CD4-positive, alpha-beta memory T cell (primary cell): ENCODE data around the gene PSMC3. TPM values are rescaled to one million over a fixed set of nuclear protein-coding genes. Genes with fewer than 3 reads are reported as not detected.
A peak's percentile ranks its signal among the peaks of the same experiment; 100 is the strongest.

Experiments
- CTCF ChIA-PET: fragments of 350-600 bp; sonication (Branson Sonifier 250); formaldehyde crosslinking; loops from one replicate; lab custom pipeline; 2021; ENCODE audit warnings: inconsistent platforms; ENCODE audit not compliant: partially characterized antibody; lab: Charles Lee
- POLR2A ChIA-PET: fragments of 350-600 bp; sonication (Branson Sonifier 250); formaldehyde crosslinking; loops from one replicate; lab custom pipeline; 2021; ENCODE audit not compliant: partially characterized antibody; lab: Charles Lee
- DNase-seq, 5 donors: peaks; one replicate each; pipeline versions ENCODE4 v3.0.0 to v3.0.0-alpha.2; 2020 to 2022; ENCODE audit warnings: mixed read lengths in 1 of 5
- H3K27ac ChIP-seq: one replicate; pipeline ENCODE4 v1.7.0; 2013; ENCODE audit warnings: low read depth, low read length
- H3K27me3 ChIP-seq: 2 replicates; pipeline ENCODE4 v1.7.0; 2013; ENCODE audit warnings: mild to moderate bottlenecking, low read length, moderate library complexity; ENCODE audit not compliant: insufficient read depth
- H3K36me3 ChIP-seq: 2 replicates; pipeline ENCODE4 v1.7.0; 2013; ENCODE audit warnings: mild to moderate bottlenecking, low read length, moderate library complexity; ENCODE audit not compliant: insufficient read depth
- H3K4me1 ChIP-seq: 2 replicates; pipeline ENCODE4 v1.7.0; 2013; ENCODE audit warnings: mild to moderate bottlenecking, low read length, moderate library complexity; ENCODE audit not compliant: insufficient read depth
- H3K4me3 ChIP-seq, 2 donors: one replicate each; pipeline ENCODE4 v1.7.0; 2013; ENCODE audit warnings: low read length in 2 of 2, mild to moderate bottlenecking in 1 of 2
- H3K9me3 ChIP-seq, 2 donors: one replicate each; pipeline ENCODE4 v1.7.0; 2013; ENCODE audit warnings: low read length in 2 of 2, control low read depth in 1 of 2; ENCODE audit not compliant: control insufficient read depth in 1 of 2
- H3K27ac Mint-ChIP-seq, 7 donors: one replicate each; pipeline ENCODE4 v1.8.0; 2020 to 2021; ENCODE audit warnings: mixed read lengths in 7 of 7, mild to moderate bottlenecking in 6 of 7, inconsistent platforms in 3 of 7, moderate library complexity in 3 of 7
- H3K27me3 Mint-ChIP-seq, 2 donors: one replicate each; pipeline ENCODE4 v1.8.0; 2020 to 2021; ENCODE audit warnings: mixed read lengths in 2 of 2
- H3K36me3 Mint-ChIP-seq, 2 donors: one replicate each; pipeline ENCODE4 v1.8.0; 2020 to 2021; ENCODE audit warnings: mixed read lengths in 2 of 2, inconsistent platforms in 1 of 2, mild to moderate bottlenecking in 1 of 2
- H3K4me1 Mint-ChIP-seq, 4 donors: one replicate each; pipeline ENCODE4 v1.8.0; 2020 to 2021; ENCODE audit warnings: mixed read lengths in 4 of 4, mild to moderate bottlenecking in 1 of 4
- H3K4me3 Mint-ChIP-seq, 8 donors: one replicate each; pipeline ENCODE4 v1.8.0; 2020 to 2021; ENCODE audit warnings: mixed read lengths in 8 of 8, mild to moderate bottlenecking in 7 of 8, moderate library complexity in 6 of 8, inconsistent platforms in 3 of 8
- H3K9me3 Mint-ChIP-seq, 8 donors: one replicate each; pipeline ENCODE4 v1.8.0; 2020 to 2021; ENCODE audit warnings: mixed read lengths in 8 of 8, mild to moderate bottlenecking in 5 of 8, inconsistent platforms in 3 of 8, moderate library complexity in 1 of 8
- intact Hi-C: fragments of 100-400 bp; cut with micrococcal nuclease; formaldehyde crosslinking; loops from one replicate; pipeline ENCODE4 v1.15.1; 2023
- polyA plus RNA-seq, 2 donors: library from polyadenylated mRNA; unstranded; fragments of 300-500 nt; fragmentation: Illumina TruSeq; gene quantifications; one replicate each; pipeline ENCODE4 v1.2.3, GENCODE V29; 2021
- total RNA-seq, 2 experiments: library from RNA; stranded (reverse); gene quantifications; one replicate each; pipeline ENCODE4 v1.2.3, GENCODE V29; 2021

PSMC3 gene
- total and polyA plus RNA-seq, 4 experiments from 2014 or later: 53.9 to 152 (median 86.7) TPM

DNA sequence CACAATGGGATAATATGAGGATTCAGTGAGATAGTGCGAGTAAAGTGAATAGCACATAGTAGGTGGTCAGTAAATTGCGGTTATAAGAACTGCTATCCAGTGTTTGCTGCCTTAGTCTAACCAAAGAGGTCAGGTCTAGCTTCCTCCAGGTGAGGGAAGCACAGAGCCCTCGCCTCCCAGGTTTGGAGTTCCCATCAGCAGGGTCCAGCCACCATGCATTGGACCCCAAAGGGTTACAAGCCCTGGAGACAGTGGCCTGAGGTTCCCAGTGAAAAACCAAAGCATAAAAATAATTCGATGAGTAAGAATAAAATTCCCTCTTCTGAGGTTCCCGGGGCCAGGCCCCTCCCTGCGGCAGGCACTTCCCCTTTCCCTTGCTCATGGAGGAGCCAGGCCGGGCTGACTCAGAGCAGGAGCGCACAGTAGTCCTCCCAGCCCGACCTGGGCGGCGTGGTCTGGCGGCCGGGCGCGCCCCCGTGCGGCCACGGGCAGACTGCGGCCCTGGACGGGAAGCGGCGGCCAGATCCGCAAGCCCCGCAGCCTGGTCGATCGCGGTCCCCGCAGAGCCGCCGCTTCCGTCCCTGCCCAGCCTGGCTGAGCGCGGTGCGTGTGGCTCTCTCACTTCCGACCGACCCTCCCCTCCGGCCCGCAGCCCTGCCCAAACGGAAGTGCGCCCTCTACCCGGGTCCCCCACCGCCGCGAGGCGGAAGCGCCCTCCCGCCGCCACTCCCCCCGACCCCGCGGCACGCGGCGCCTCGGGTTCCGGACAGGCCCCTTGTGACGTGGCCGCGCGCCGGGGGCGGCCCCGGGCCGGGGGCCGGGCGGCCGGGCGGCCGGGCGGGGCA lies 18.3 kb downstream of the PSMC3 start, which contains the start of gene SLC39A13:
SLC39A13 (plus strand) TSS at position 845 of the 845 bp plus-strand sequence. CDS start 1,505 bp downstream, outside the sequence.
- no peaks in the 10 kb centered on the region for H3K36me3 ChIP-seq
- H3K9me3 ChIP-seq: no peaks in the 10 kb centered on the region
- Mint-ChIP-seq H3K9me3 (no peaks in the 10 kb centered on the region), H3K27ac (peak within 1 kb of the TSS; percentile 92 to 97 (median 94)), H3K4me1 (peaks cover 10 to 27% (median 20%) of the 10 kb centered on the region in 4 donors), H3K36me3 (peaks cover 0 to 4% of the 10 kb centered on the region in 2 donors), H3K4me3 (peak within 1 kb of the TSS; percentile 89 to 97 (median 92)), H3K27me3 (no peaks in the 10 kb centered on the region)
- no peaks in the 10 kb centered on the region for H3K27me3 ChIP-seq
- peak; percentile 88 to 94 (median 90) for DNase-seq
- intact Hi-C loops: loop anchor here (1.0 to 5.0 kb wide), 7 partner anchors 14 to 231 kb away; partner anchors contain the start of genes ARFGAP2 and PSMC3
- peak within 1 kb of the TSS; percentile 80 for H3K27ac ChIP-seq
- CTCF ChIA-PET: interaction anchor here (0.9 to 7.2 kb wide), 10 partner anchors 8 to 35 kb away, joined by 3 to 257 read pairs (median 5); partner anchors contain the start of gene PSMC3
- POLR2A ChIA-PET: interaction anchor here (1.0 to 9.1 kb wide), 12 partner anchors 8 to 193 kb away, joined by 3 to 86 read pairs (median 5); partner anchors contain the start of genes ACP2, DDB2, MADD and PSMC3
- H3K4me3 ChIP-seq: peak within 1 kb of the TSS; percentile 34 to 73
- peaks cover 25% of the 10 kb centered on the region for H3K4me1 ChIP-seq

DNA sequence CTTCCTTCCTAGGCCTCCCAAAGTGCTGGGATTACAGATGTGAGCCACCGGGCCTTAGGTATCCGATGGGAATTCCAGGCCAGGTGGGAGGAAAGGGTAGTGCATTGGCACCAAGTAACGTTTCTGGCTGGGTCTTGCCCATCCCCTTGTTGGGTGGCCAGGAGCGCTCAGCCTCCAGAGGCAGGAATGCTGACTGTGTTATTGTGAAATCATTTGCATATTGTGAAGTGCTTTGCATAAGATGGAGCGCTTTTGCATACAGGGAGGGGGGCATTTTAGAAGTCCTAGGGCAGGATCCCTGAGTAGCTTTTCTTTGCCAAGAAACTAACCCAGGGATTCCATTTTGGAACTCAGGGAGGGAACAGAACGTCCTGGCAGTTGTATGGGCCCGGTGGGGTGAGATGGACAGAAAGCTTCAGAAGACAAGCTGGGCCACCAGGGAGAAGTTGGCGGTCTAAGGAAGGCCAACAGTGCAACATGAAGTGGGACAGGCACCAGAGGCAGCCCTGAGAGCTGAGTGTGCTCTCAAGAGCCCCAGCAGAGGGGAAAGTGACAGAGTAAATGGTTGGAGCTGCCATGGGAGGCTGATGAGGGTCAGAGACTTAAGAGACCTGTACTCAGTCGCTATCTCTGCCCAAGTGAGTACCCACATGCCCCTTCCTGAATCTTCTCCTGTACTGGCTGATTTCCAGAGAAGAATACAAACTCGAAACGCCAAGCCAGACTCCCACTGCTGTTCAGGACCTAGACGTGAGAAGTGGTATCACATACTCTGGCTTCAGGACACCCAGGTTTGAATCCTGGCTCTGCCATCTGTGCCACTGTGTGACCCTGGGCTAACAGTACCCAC lies 19.1 kb downstream of the PSMC3 start:
- ChIA-PET CTCF (interaction anchor here (0.9 to 7.2 kb wide), 8 partner anchors 8 to 34 kb away, joined by 3 to 257 read pairs (median 4); no protein-coding TSS in a partner anchor), POLR2A (interaction anchor here (0.7 to 9.1 kb wide), 9 partner anchors 7 to 192 kb away, joined by 3 to 86 read pairs (median 7); partner anchors contain the start of genes ACP2, DDB2, PSMC3 and SPI1)
- Mint-ChIP-seq H3K27me3 (no peaks in the 10 kb centered on the region), H3K4me1 (peaks cover 10 to 27% (median 20%) of the 10 kb centered on the region in 4 donors), H3K4me3 (peak overlapping the region; percentile 87 to 91 (median 90)), H3K36me3 (peaks cover 0 to 4% of the 10 kb centered on the region in 2 donors), H3K9me3 (no peaks in the 10 kb centered on the region), H3K27ac (peak overlapping the region; percentile 90 to 95 (median 93))
- Histone ChIP-seq H3K4me3 (peak overlapping the region; percentile 4 to 58), H3K9me3 (no peaks in the 10 kb centered on the region), H3K27me3 (no peaks in the 10 kb centered on the region), H3K27ac (peak overlapping the region; percentile 80), H3K36me3 (no peaks in the 10 kb centered on the region), H3K4me1 (peaks cover 25% of the 10 kb centered on the region)
- peak in 1 of 5 donors; percentile 24 for DNase-seq
- intact Hi-C loops: loop anchor here (5.0 kb wide), 1 partner anchor 230 kb away; the partner anchor contains the start of gene ARFGAP2

GRCh38 chr11:47403571-47403970 lies 22.7 kb downstream of the PSMC3 start:
- no peak overlapping the region for H3K4me3 ChIP-seq
- Mint-ChIP-seq H3K9me3 (no peaks in the 10 kb centered on the region), H3K27ac (peak overlapping the region in 1 of 7 donors; percentile 57), H3K4me3 (no peak overlapping the region), H3K4me1 (peaks cover 12 to 31% (median 25%) of the 10 kb centered on the region in 4 donors), H3K27me3 (no peaks in the 10 kb centered on the region), H3K36me3 (peaks cover 0 to 2% of the 10 kb centered on the region in 2 donors)
- peaks cover 31% of the 10 kb centered on the region for H3K4me1 ChIP-seq
- H3K9me3 ChIP-seq: no peaks in the 10 kb centered on the region
- no peak for DNase-seq
- intact Hi-C loops: no loop called here
- POLR2A ChIA-PET: no interaction called here
- H3K36me3 ChIP-seq: no peaks in the 10 kb centered on the region
- no peak overlapping the region for H3K27ac ChIP-seq
- H3K27me3 ChIP-seq: no peaks in the 10 kb centered on the region
- CTCF ChIA-PET: interaction anchor here (0.7 to 10.3 kb wide), 3 partner anchors 9 to 31 kb away, joined by 3 to 149 read pairs (median 4); no protein-coding TSS in a partner anchor

- Mint-ChIP-seq H3K27ac (peak overlapping the region in 2 of 7 donors; percentile 57 to 59), H3K27me3 (no peaks in the 10 kb centered on the region), H3K4me1 (peaks cover 13 to 36% (median 27%) of the 10 kb centered on the region in 4 donors), H3K4me3 (no peak overlapping the region), H3K36me3 (peaks cover 0 to 2% of the 10 kb centered on the region in 2 donors), H3K9me3 (no peaks in the 10 kb centered on the region)
- no peak overlapping the region for H3K4me3 ChIP-seq
- H3K9me3 ChIP-seq: no peaks in the 10 kb centered on the region
- ChIA-PET CTCF (interaction anchor here (0.7 to 10.3 kb wide), 3 partner anchors 9 to 30 kb away, joined by 3 to 149 read pairs (median 4); no protein-coding TSS in a partner anchor), POLR2A (no interaction called here)
- peaks cover 31% of the 10 kb centered on the region for H3K4me1 ChIP-seq
- intact Hi-C loops: no loop called here
- no peak overlapping the region for H3K27ac ChIP-seq
- DNase-seq: no peak
- H3K27me3 ChIP-seq: no peaks in the 10 kb centered on the region
- no peaks in the 10 kb centered on the region for H3K36me3 ChIP-seq
Observed at GRCh38 chr11:47403135-47403534, 23.1 kb downstream of the PSMC3 start.

DNA sequence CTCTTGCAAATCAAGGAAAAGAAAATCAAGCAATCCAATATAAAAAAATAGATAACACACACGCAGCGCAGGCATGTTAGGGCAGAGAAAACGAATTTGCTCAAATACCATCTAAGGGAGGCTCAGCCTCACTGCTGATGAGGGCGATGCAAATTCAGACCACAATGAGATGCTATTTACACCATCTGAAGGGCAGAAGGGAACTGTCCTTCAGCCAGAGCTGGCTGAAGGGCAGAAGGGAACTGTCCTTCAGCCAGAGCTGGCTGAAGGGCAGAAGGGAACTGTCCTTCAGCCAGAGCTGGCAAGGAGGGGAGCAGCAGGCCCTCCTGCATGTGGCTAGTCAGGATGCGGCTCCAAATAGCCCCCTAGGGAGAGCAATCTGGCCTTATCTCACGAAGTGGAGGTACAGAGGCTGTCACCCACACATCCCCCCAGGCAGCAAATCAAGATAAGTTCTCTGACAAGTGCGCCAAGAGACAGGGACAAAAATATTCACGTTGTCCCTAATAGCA lies 25.4 kb downstream of the PSMC3 start:
- Histone ChIP-seq H3K27me3 (no peaks in the 10 kb centered on the region), H3K36me3 (no peaks in the 10 kb centered on the region), H3K4me3 (peak overlapping the region in 1 of 2 donors; percentile 61), H3K27ac (peak overlapping the region; percentile 58), H3K9me3 (no peaks in the 10 kb centered on the region), H3K4me1 (peaks cover 24% of the 10 kb centered on the region)
- intact Hi-C loops: loop anchor here (2.0 kb wide), 1 partner anchor 26 kb away; no protein-coding TSS in a partner anchor
- Mint-ChIP-seq H3K36me3 (no peaks in the 10 kb centered on the region), H3K27me3 (no peaks in the 10 kb centered on the region), H3K4me3 (peak overlapping the region; percentile 80 to 95 (median 84)), H3K27ac (peak overlapping the region; percentile 69 to 94 (median 86)), H3K9me3 (peaks cover 0 to 1% (median 0%) of the 10 kb centered on the region in 8 donors), H3K4me1 (peaks cover 11 to 33% (median 21%) of the 10 kb centered on the region in 4 donors)
- ChIA-PET CTCF (interaction anchor here (1.6 to 10.3 kb wide), 4 partner anchors 8 to 28 kb away, joined by 4 to 149 read pairs (median 14); partner anchors contain the start of gene SLC39A13), POLR2A (interaction anchor here (0.6 to 3.4 kb wide), 8 partner anchors 8 to 513 kb away, joined by 3 to 31 read pairs (median 11); partner anchors contain the start of genes DDB2, SLC39A13 and SPI1)
- DNase-seq: no peak
